H1 (cell line): ENCODE data around the gene HNF4A.

Experiments
- ASH2L ChIP-seq: fragments of 200-600, 300-600 bp; sonication (generic); IDR thresholded peaks from one replicate; pipeline ENCODE4 v1.7.1; 2017; ENCODE audit warnings: low read length
- BACH1 ChIP-seq: IDR thresholded peaks from 2 replicates; pipeline ENCODE4 v1.6.1; 2012; ENCODE audit warnings: low read length, improper control_type of control experiment
- CHD2 ChIP-seq: IDR thresholded peaks from 2 replicates; pipeline ENCODE4 v1.6.1; 2012; ENCODE audit warnings: low read length, improper control_type of control experiment
- FOSL1 ChIP-seq: IDR thresholded peaks from 2 replicates; pipeline ENCODE4 v1.6.1; 2011; ENCODE audit warnings: mild to moderate bottlenecking, low read depth, low read length, moderate library complexity; ENCODE audit not compliant: insufficient read depth
- POLR2A ChIP-seq, 2 experiments: IDR thresholded peaks; 1 replicate in 1 of 2; 2 replicates in 1 of 2; pipeline ENCODE4 v1.6.1; 2011; ENCODE audit warnings: low read depth in 2 of 2, low read length in 2 of 2, mild to moderate bottlenecking in 2 of 2; ENCODE audit errors: control extremely low read depth in 1 of 2
- POLR2AphosphoS5 ChIP-seq: IDR thresholded peaks from 2 replicates; pipeline ENCODE4 v1.6.1; 2011; ENCODE audit warnings: low read depth, low read length
- RBBP5 ChIP-seq: IDR thresholded peaks from 2 replicates; pipeline ENCODE4 v1.7.1; 2012; ENCODE audit warnings: low read depth, mild to moderate bottlenecking, inconsistent platforms, low read length, moderate library complexity, borderline replicate concordance
- TAF1 ChIP-seq: IDR thresholded peaks from 2 replicates; pipeline ENCODE4 v1.6.1; 2011; ENCODE audit warnings: mild to moderate bottlenecking, low read depth, low read length
- ZNF274 ChIP-seq: IDR thresholded peaks from 2 replicates; pipeline ENCODE4 v1.7.0; 2012; ENCODE audit warnings: low read length, borderline replicate concordance; ENCODE audit errors: extremely low read depth
- TF ChIP-seq, protein P1 (sequence below): IDR thresholded peaks from 2 replicates; pipeline ENCODE4 v1.6.1; 2012; ENCODE audit warnings: low read length, inconsistent platforms
- TF ChIP-seq, protein P2 (sequence below), 3 experiments: IDR thresholded peaks; 1 replicate in 2 of 3; 2 replicates in 1 of 3; pipeline versions ENCODE4 v1.5.1 to v1.6.1; 2011; ENCODE audit warnings: low read length in 3 of 3, mild to moderate bottlenecking in 3 of 3, inconsistent platforms in 2 of 3, low read depth in 1 of 3, moderate library complexity in 1 of 3; ENCODE audit not compliant: insufficient read depth in 1 of 3; ENCODE audit errors: control extremely low read depth in 1 of 3
- TF ChIP-seq, protein P3 (sequence below): IDR thresholded peaks from 2 replicates; pipeline ENCODE4 v1.6.1; 2012; ENCODE audit warnings: inconsistent platforms

DNA sequence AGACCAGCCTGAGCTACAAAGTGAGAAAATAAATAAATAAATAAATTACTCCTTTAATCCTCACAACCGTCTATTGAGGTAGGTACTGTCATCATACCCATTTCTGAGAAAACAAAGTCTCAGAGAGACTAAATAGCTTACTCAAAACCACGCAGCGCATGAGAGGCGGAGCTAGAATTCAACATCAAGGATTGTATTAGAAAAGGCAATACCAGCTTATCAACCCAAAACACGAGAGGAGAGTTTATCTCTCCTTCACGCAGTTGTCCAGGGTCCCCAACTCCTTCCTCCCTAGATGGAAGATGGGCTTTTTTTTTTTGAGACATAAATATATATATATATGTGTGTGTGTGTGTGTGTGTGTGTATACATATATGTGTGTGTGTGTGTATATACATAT lies 12.2 kb downstream of the HNF4A start:
- TF ChIP-seq, protein P1, sequence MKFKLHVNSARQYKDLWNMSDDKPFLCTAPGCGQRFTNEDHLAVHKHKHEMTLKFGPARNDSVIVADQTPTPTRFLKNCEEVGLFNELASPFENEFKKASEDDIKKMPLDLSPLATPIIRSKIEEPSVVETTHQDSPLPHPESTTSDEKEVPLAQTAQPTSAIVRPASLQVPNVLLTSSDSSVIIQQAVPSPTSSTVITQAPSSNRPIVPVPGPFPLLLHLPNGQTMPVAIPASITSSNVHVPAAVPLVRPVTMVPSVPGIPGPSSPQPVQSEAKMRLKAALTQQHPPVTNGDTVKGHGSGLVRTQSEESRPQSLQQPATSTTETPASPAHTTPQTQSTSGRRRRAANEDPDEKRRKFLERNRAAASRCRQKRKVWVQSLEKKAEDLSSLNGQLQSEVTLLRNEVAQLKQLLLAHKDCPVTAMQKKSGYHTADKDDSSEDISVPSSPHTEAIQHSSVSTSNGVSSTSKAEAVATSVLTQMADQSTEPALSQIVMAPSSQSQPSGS: no peak
- TF ChIP-seq, protein P2, sequence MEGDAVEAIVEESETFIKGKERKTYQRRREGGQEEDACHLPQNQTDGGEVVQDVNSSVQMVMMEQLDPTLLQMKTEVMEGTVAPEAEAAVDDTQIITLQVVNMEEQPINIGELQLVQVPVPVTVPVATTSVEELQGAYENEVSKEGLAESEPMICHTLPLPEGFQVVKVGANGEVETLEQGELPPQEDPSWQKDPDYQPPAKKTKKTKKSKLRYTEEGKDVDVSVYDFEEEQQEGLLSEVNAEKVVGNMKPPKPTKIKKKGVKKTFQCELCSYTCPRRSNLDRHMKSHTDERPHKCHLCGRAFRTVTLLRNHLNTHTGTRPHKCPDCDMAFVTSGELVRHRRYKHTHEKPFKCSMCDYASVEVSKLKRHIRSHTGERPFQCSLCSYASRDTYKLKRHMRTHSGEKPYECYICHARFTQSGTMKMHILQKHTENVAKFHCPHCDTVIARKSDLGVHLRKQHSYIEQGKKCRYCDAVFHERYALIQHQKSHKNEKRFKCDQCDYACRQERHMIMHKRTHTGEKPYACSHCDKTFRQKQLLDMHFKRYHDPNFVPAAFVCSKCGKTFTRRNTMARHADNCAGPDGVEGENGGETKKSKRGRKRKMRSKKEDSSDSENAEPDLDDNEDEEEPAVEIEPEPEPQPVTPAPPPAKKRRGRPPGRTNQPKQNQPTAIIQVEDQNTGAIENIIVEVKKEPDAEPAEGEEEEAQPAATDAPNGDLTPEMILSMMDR (IDR thresholded peaks at IDR 0.05; ENCODE audit: control extremely low read depth in 1 of 3, insufficient read depth in 1 of 3, low read depth in 1 of 3, low read length in 3 of 3): no peak
- TF ChIP-seq ASH2L (no peak), CHD2 (no peak), POLR2AphosphoS5 (no peak), BACH1 (no peak), POLR2A (IDR thresholded peaks at IDR 0.05; ENCODE audit: control extremely low read depth in 1 of 2, low read depth in 2 of 2, low read length in 2 of 2) (no peak), TAF1 (no peak), RBBP5 (no peak), FOSL1 (no peak), ZNF274 (no peak)
- TF ChIP-seq, protein P3, sequence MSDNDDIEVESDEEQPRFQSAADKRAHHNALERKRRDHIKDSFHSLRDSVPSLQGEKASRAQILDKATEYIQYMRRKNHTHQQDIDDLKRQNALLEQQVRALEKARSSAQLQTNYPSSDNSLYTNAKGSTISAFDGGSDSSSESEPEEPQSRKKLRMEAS: no peak
